ENCODE results near the gene POLD1. TPM values are rescaled to one million over a fixed set of nuclear protein-coding genes. Genes with fewer than 3 reads are reported as not detected.

POLD1 gene
- total and polyA plus RNA-seq, 2 of the 13 experiments (the other 11 are each of a cell fraction or from before 2014, with no cell fraction given): 17.4 to 54.0 TPM

DNA sequence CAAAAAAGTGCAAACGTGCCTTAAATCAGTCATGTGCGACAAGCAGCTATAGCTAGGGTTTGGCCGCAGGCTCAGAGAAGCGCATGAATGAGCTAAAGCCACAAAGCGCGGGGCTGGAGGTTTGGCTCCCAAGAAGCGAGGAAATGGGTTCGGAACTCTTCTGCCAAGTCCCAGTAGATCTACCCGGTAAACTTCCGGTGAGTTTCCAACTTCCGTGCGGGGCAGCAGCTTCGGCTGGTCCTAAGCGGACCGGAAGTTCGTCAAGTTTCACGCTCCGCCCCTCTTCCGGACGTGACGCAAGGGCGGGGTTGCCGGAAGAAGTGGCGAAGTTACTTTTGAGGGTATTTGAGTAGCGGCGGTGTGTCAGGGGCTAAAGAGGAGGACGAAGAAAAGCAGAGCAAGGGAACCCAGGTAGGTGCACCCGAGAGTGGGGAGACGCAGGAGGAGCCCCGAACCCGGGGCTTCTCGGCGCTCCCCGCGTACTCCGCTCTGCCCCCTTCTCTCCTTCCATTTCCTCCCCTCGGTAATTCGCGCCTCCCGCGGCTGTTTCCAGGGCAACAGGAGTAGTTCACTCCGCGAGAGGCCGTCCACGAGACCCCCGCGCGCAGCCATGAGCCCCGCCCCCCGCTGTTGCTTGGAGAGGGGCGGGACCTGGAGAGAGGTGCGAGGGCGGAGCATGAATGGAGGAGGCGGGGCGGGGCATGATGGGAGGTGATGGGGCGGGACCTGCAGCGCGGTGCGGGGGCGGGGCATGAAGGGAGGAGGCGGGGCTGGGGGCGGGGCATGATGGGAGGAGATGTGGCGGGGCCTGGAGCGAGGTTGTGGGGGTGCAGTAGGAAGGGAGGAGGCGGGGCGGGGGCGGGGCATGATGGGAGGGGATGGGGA lies 7.7 kb upstream of the POLD1 start, which contains the start of gene NR1H2 (continued):
- peak; percentile 95 for TF ChIP-seq SAP130 (CRISPR knock-in tag; IDR thresholded peaks at IDR 0.05; ENCODE audit: low read depth)
- TF ChIP-seq ARNTL (CRISPR knock-in tag; IDR thresholded peaks at IDR 0.05): peak; percentile 59; the same call in 1 of the 2 replicates
- no peak for TF ChIP-seq ZNF362 (CRISPR knock-in tag; IDR thresholded peaks at IDR 0.05; ENCODE audit: borderline replicate concordance)
- TF ChIP-seq ZBTB7A (CRISPR knock-in tag; IDR thresholded peaks at IDR 0.05): no peak
- no peak for TF ChIP-seq ZNF740 (CRISPR knock-in tag; IDR thresholded peaks at IDR 0.05)
- TF ChIP-seq ZNF687 (CRISPR knock-in tag; IDR thresholded peaks at IDR 0.05): peak; percentile 85
- TF ChIP-seq SPEN (CRISPR knock-in tag; IDR thresholded peaks at IDR 0.05; ENCODE audit: low read depth): peak; percentile 95
- no peak for TF ChIP-seq ZNF10 (CRISPR knock-in tag; IDR thresholded peaks at IDR 0.05; ENCODE audit: borderline replicate concordance, low read depth)
- TF ChIP-seq ZNF430 (CRISPR knock-in tag; IDR thresholded peaks at IDR 0.05): 0 out of 2 replicates have a peak, but pooled peaks have one; percentile 30
- 0 out of 2 replicates have a peak, but pooled peaks have one; percentile 33 for TF ChIP-seq ZNF329 (CRISPR knock-in tag; IDR thresholded peaks at IDR 0.05; ENCODE audit: low read depth)
- peak; percentile 62; the same call in 1 of the 2 replicates for TF ChIP-seq ZSCAN20 (CRISPR knock-in tag; IDR thresholded peaks at IDR 0.05; ENCODE audit: borderline replicate concordance)
- TF ChIP-seq SOX6 (IDR thresholded peaks at IDR 0.05): no peak
- TF ChIP-seq SOX6 (CRISPR knock-in tag; IDR thresholded peaks at IDR 0.05): peak; percentile 63; the same call in 1 of the 2 replicates
- TF ChIP-seq, protein P1, sequence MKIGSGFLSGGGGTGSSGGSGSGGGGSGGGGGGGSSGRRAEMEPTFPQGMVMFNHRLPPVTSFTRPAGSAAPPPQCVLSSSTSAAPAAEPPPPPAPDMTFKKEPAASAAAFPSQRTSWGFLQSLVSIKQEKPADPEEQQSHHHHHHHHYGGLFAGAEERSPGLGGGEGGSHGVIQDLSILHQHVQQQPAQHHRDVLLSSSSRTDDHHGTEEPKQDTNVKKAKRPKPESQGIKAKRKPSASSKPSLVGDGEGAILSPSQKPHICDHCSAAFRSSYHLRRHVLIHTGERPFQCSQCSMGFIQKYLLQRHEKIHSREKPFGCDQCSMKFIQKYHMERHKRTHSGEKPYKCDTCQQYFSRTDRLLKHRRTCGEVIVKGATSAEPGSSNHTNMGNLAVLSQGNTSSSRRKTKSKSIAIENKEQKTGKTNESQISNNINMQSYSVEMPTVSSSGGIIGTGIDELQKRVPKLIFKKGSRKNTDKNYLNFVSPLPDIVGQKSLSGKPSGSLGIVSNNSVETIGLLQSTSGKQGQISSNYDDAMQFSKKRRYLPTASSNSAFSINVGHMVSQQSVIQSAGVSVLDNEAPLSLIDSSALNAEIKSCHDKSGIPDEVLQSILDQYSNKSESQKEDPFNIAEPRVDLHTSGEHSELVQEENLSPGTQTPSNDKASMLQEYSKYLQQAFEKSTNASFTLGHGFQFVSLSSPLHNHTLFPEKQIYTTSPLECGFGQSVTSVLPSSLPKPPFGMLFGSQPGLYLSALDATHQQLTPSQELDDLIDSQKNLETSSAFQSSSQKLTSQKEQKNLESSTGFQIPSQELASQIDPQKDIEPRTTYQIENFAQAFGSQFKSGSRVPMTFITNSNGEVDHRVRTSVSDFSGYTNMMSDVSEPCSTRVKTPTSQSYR (CRISPR knock-in tag; IDR thresholded peaks at IDR 0.05; ENCODE audit: borderline replicate concordance): peak; percentile 15; the same call in 1 of the 2 replicates
- TF ChIP-seq NRL (CRISPR knock-in tag; IDR thresholded peaks at IDR 0.05; ENCODE audit: borderline replicate concordance): peak; percentile 69
- peak; percentile 64 for TF ChIP-seq ZNF547 (CRISPR knock-in tag; IDR thresholded peaks at IDR 0.05)
- TF ChIP-seq HCFC1 (IDR thresholded peaks at IDR 0.05; ENCODE audit: low read depth, low read length): peak; percentile 85
- no peak for TF ChIP-seq SMARCE1 (IDR thresholded peaks at IDR 0.05; ENCODE audit: borderline replicate concordance)
- TF ChIP-seq NPAS2 (CRISPR knock-in tag; IDR thresholded peaks at IDR 0.05; ENCODE audit: borderline replicate concordance): no peak
- TF ChIP-seq YEATS2 (CRISPR knock-in tag; IDR thresholded peaks at IDR 0.05; ENCODE audit: borderline replicate concordance): peak; percentile 95
- peak; percentile 56; the same call in 1 of the 2 replicates for TF ChIP-seq ZMAT3 (CRISPR knock-in tag; conservative IDR thresholded peaks at IDR 0.05)

All from HepG2 (cell line).